Stimulated activated CD4-positive, alpha-beta T cell treated with anti-CD3 and anti-CD28 coated beads, Interleukin-15, amount 100 ng/mL, for 48 hours (primary cell): ENCODE data around the gene SPATA25.
"Not testable (repeated sequence)": the region's sequence is repeated elsewhere in the genome, so short reads cannot be mapped to it uniquely, and the experiment has no call there.

Experiments
- DNase-seq, 2 donors: peaks; one replicate each; pipeline ENCODE4 v3.0.0-alpha.2; 2020; ENCODE audit warnings: low read depth in 2 of 2

The SPATA25 gene

GRCh38 chr20:45917790-45918141 lies 30.3 kb upstream of the SPATA25 start:
- DNase-seq: no peak

- no peak for DNase-seq
Observed at GRCh38 chr20:45913116-45913515, 25.7 kb upstream of the SPATA25 start.

GRCh38 chr20:45912344-45912682 lies 24.9 kb upstream of the SPATA25 start:
- no peak for DNase-seq

GRCh38 chr20:45911486-45912343 lies 24.3 kb upstream of the SPATA25 start, which contains the start of gene PLTP:
Gene PLTP, minus strand, starts transcription at chr20:45912155. Its CDS starts 703 bp downstream, at chr20:45911452.
- DNase-seq: no peak

- DNase-seq: peak; percentile 93 to 97
Observed at GRCh38 chr20:45910670-45911485, 23.5 kb upstream of the SPATA25 start.

- DNase-seq: no peak
Observed at GRCh38 chr20:45909817-45910669, 22.6 kb upstream of the SPATA25 start.

- no peak for DNase-seq
Observed at GRCh38 chr20:45909336-45909808, 21.9 kb upstream of the SPATA25 start.

- DNase-seq: no peak
Observed at GRCh38 chr20:45908084-45908483, 20.7 kb upstream of the SPATA25 start.

- DNase-seq: no peak
Observed at GRCh38 chr20:45907219-45907948, 20.0 kb upstream of the SPATA25 start.

- no peak for DNase-seq
Observed at GRCh38 chr20:45905505-45906079, 18.2 kb upstream of the SPATA25 start.

- no peak for DNase-seq
Observed at GRCh38 chr20:45904583-45905504, 17.4 kb upstream of the SPATA25 start.

GRCh38 chr20:45902199-45902701 lies 14.8 kb upstream of the SPATA25 start:
- no peak for DNase-seq

- DNase-seq: not testable (repeated sequence)
Observed at GRCh38 chr20:45901332-45901731, 13.9 kb upstream of the SPATA25 start.

GRCh38 chr20:45899046-45899835 lies 11.8 kb upstream of the SPATA25 start:
- DNase-seq: no peak

- DNase-seq: no peak
Observed at GRCh38 chr20:45898285-45898684, 10.9 kb upstream of the SPATA25 start.

GRCh38 chr20:45897692-45898091 lies 10.3 kb upstream of the SPATA25 start:
- no peak for DNase-seq

- DNase-seq: no peak
Observed at GRCh38 chr20:45897289-45897688, 9.9 kb upstream of the SPATA25 start.

GRCh38 chr20:45896641-45897161 lies 9.3 kb upstream of the SPATA25 start:
- DNase-seq: no peak
